ENCODE measurements around the gene SAFB. TPM values are rescaled to one million over a fixed set of nuclear protein-coding genes. Genes with fewer than 3 reads are reported as not detected.

Gene SAFB
- total RNA-seq, 1 donor from 2014 or later: 139 TPM

DNA sequence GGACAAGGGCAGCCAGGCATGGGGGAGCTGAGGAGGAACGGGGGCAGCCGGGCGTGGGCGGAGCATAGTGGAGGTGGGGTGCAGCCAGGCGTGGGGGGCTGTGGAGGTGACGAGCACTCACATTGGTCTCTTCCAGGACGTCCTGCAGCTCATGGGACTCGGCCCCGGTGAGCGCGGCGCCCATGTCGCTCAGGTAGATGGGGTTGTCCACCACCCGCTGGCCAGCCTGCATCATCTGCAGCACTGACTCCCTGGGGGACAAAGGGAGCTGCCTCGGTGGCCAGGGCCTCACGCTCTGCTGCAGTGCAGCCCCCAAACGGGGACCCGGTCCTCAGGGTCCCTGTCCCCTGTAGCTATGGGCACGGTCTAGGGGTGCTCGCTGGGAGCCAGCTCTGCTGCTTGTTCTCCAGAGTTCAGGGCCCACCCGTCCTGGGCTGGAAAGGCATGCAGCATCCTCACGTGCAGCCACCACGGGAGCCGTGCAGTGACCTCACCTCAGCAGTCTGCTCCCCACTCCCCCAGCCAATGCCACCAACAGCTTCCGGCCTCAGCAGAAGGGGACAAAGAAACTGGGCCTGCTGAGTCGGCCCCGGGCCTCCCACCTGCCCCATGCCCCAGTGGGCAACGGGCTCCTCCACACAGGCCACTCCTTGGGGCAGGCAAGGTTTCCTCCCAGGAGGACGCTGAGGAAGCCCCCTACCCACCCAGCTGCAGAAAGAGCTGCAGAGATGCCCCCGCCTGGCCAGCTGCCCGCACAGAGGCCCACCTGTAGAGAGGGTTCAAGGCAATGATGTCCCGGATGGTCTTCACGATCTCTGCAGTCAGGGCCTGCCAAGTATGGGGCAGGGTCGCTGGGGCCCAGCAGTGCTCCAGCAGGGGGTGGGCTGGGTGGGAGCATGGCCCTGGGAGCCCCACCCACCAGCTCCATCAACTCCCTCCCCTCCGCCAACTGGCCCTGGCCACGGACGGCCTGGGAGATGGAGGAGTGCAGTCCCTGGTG, 85.0 kb downstream of the SAFB start:
- H3K4me3 Mint-ChIP-seq: no peak overlapping the region

GRCh38 chr19:5711025-5711424, 88.1 kb downstream of the SAFB start:
- H3K36me3 Mint-ChIP-seq: peaks cover 9% of the 10 kb centered on the region
- TF ChIP-seq CTCF (IDR thresholded peaks at IDR 0.05; ENCODE audit: unreplicated experiment): no peak
- no peak overlapping the region for H3K27ac Mint-ChIP-seq
- H3K27me3 Mint-ChIP-seq (ENCODE audit: low read depth): no peaks in the 10 kb centered on the region
- no peak overlapping the region for H3K4me3 Mint-ChIP-seq
- no peaks in the 10 kb centered on the region for H3K9me3 Mint-ChIP-seq
- no peak for DNase-seq (ENCODE audit: low spot score in 2 of 2, unreplicated experiment in 2 of 2)
- no peaks in the 10 kb centered on the region for H3K4me1 Mint-ChIP-seq

More for the DNA sequence above, 85.0 kb downstream of the SAFB start:
- Mint-ChIP-seq H3K27me3 (ENCODE audit: low read depth) (no peaks in the 10 kb centered on the region), H3K9me3 (no peaks in the 10 kb centered on the region), H3K27ac (no peak overlapping the region), H3K36me3 (peaks cover 14% of the 10 kb centered on the region), H3K4me1 (no peaks in the 10 kb centered on the region)
- no peak for TF ChIP-seq CTCF (IDR thresholded peaks at IDR 0.05; ENCODE audit: unreplicated experiment)
- no peak for DNase-seq (ENCODE audit: low spot score in 2 of 2, unreplicated experiment in 2 of 2)

- peaks cover 7% of the 10 kb centered on the region for H3K36me3 Mint-ChIP-seq
- TF ChIP-seq CTCF (IDR thresholded peaks at IDR 0.05; ENCODE audit: unreplicated experiment): no peak
- H3K27ac Mint-ChIP-seq: no peak overlapping the region
Measured at GRCh38 chr19:5711713-5712161, 88.9 kb downstream of the SAFB start.

DNA sequence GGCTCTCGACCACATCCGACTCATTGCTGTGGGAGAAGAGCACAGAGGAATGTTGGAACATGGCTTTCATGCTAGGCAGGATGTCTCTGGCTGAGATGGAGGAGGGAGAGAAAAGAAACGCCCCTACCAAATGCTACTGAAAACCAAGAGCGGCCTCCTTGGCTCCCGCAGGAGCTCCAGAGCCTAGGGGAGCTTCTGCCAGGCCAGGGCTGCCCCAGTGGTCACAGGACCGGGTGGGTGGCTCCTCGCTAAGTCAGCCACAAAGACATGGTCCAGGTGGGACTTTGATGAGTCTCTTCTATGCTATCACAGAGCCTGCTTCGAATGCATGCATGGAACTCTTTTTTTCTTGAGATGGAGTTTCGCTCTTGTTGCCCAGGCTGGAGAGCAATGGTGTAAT, 90.3 kb downstream of the SAFB start:
- Mint-ChIP-seq H3K27me3 (ENCODE audit: low read depth) (no peaks in the 10 kb centered on the region), H3K36me3 (peaks cover 9% of the 10 kb centered on the region), H3K4me3 (no peak overlapping the region), H3K4me1 (peaks cover 5% of the 10 kb centered on the region), H3K9me3 (no peaks in the 10 kb centered on the region), H3K27ac (no peak overlapping the region)
- no peak for DNase-seq (ENCODE audit: low spot score in 2 of 2, unreplicated experiment in 2 of 2)
- TF ChIP-seq CTCF (IDR thresholded peaks at IDR 0.05; ENCODE audit: unreplicated experiment): no peak

More at GRCh38 chr19:5711713-5712161, 88.9 kb downstream of the SAFB start:
- H3K4me3 Mint-ChIP-seq: no peak overlapping the region
- DNase-seq (ENCODE audit: low spot score in 2 of 2, unreplicated experiment in 2 of 2): no peak
- H3K9me3 Mint-ChIP-seq: no peaks in the 10 kb centered on the region
- H3K27me3 Mint-ChIP-seq (ENCODE audit: low read depth): no peaks in the 10 kb centered on the region
- peaks cover 1% of the 10 kb centered on the region for H3K4me1 Mint-ChIP-seq

- peaks cover 15% of the 10 kb centered on the region for H3K4me1 Mint-ChIP-seq
Measured at GRCh38 chr19:5714816-5715215, 91.9 kb downstream of the SAFB start.

More at GRCh38 chr19:5714816-5715215, 91.9 kb downstream of the SAFB start:
- Mint-ChIP-seq H3K9me3 (no peaks in the 10 kb centered on the region), H3K4me3 (no peak overlapping the region), H3K36me3 (peaks cover 9% of the 10 kb centered on the region), H3K27me3 (ENCODE audit: low read depth) (no peaks in the 10 kb centered on the region), H3K27ac (no peak overlapping the region)
- TF ChIP-seq CTCF (IDR thresholded peaks at IDR 0.05; ENCODE audit: unreplicated experiment): no peak
- no peak for DNase-seq (ENCODE audit: low spot score in 2 of 2, unreplicated experiment in 2 of 2)
